ENCODE results near the gene ROS1. TPM values are rescaled to one million over a fixed set of nuclear protein-coding genes. Genes with fewer than 3 reads are reported as not detected.

Gene ROS1
- total and polyA plus RNA-seq, 2 donors (not counting 3 experiments of a cell fraction or from before 2014, with no cell fraction given) = not detected

DNA sequence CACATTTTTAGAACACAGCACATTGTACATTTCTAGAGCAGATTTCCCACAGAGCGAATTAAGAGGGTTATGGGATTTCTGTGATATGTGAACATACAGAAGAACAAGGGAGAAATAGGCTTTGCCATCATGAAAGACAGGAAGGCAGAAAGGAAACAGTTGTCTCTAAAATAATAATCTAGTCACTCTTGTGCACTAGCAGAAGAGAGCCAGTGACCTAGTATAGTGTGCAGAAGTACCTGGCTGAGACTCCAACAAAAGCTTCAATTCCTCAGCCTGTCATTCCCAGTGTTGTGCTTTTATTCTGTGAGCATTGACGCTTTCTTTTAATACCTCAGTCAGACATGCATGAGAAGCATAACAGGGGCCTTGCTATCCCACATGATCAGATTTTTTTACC is 39.0 kb upstream of the ROS1 start:
- Histone ChIP-seq H3K27ac (ENCODE audit: insufficient read depth, low read depth, low read length) (peak overlapping the region; percentile 81), H3K4me1 (ENCODE audit: control insufficient read depth, extremely low read depth, insufficient read depth, low read length) (peaks cover 25% of the 10 kb centered on the region), H3K4me3 (replicated peaks in 1 of 3; ENCODE audit: insufficient read depth in 1 of 3, low read depth in 1 of 3, low read length in 3 of 3) (no peak overlapping the region), H2AFZ (ENCODE audit: low read depth, low read length) (peak overlapping the region; percentile 6), H3K9ac (replicated peaks; ENCODE audit: extremely low read depth, insufficient read depth, low read length) (peak overlapping the region; percentile 55), H3K79me2 (ENCODE audit: control insufficient read depth, insufficient read depth, low read length) (no peaks in the 10 kb centered on the region), H3K9me1 (replicated peaks; ENCODE audit: control insufficient read depth, extremely low read depth, insufficient read depth, low read length) (no peaks in the 10 kb centered on the region), H4K20me1 (replicated peaks; ENCODE audit: control insufficient read depth, extremely low read depth, insufficient read depth, low read length) (no peaks in the 10 kb centered on the region), H3K9me3 (replicated peaks; ENCODE audit: control insufficient read depth, insufficient read depth, low read length) (no peaks in the 10 kb centered on the region), H3K4me2 (ENCODE audit: insufficient read depth, low read length) (peak overlapping the region; percentile 47), H3K36me3 (ENCODE audit: control insufficient read depth in 2 of 2, extremely low read depth in 1 of 2, insufficient read depth in 2 of 2, low read length in 2 of 2) (no peaks in the 10 kb centered on the region), H3K27me3 (ENCODE audit: control insufficient read depth in 2 of 2, insufficient read depth in 2 of 2, low read length in 2 of 2) (no peaks in the 10 kb centered on the region)
- intact Hi-C loops (cut with micrococcal nuclease) = loop anchor here (1.0 kb wide), 4 partner anchors 18 to 138 kb away; partner anchors contain the start of genes DCBLD1 and GOPC
- ChIA-PET CTCF (interaction anchor here (0.7 to 2.8 kb wide), 9 partner anchors 10 to 110 kb away, joined by 3 to 30 read pairs (median 3); partner anchors contain the start of gene DCBLD1), POLR2A (interaction anchor here (1.1 kb wide), 1 partner anchor 18 kb away, joined by 3 read pairs; the partner anchor contains the start of gene DCBLD1)
- FAIRE-seq (no peak), DNase-seq (ENCODE audit: low read depth, low spot score) (no peak)
- BruUV-seq (replicated peaks) = no TSS peak
- dilution Hi-C loops (cut with MboI; ENCODE audit: extremely low pct_ligation_motif_present, low sequenced_read_pairs) = no loop called here
- no peak for TF ChIP-seq EZH2 (IDR thresholded peaks at IDR 0.05; ENCODE audit: borderline replicate concordance, low read depth, low read length, severe bottlenecking)
- no peak for TF ChIP-seq POLR2A (IDR thresholded peaks at IDR 0.05; ENCODE audit: low read depth, low read length)
- no peak for TF ChIP-seq GATA2 (IDR thresholded peaks at IDR 0.05; ENCODE audit: insufficient read depth, insufficient read length, low read depth, low read length)
- TF ChIP-seq MAX (IDR thresholded peaks at IDR 0.05; ENCODE audit: insufficient read depth, insufficient read length) = no peak
- TF ChIP-seq, protein P1, sequence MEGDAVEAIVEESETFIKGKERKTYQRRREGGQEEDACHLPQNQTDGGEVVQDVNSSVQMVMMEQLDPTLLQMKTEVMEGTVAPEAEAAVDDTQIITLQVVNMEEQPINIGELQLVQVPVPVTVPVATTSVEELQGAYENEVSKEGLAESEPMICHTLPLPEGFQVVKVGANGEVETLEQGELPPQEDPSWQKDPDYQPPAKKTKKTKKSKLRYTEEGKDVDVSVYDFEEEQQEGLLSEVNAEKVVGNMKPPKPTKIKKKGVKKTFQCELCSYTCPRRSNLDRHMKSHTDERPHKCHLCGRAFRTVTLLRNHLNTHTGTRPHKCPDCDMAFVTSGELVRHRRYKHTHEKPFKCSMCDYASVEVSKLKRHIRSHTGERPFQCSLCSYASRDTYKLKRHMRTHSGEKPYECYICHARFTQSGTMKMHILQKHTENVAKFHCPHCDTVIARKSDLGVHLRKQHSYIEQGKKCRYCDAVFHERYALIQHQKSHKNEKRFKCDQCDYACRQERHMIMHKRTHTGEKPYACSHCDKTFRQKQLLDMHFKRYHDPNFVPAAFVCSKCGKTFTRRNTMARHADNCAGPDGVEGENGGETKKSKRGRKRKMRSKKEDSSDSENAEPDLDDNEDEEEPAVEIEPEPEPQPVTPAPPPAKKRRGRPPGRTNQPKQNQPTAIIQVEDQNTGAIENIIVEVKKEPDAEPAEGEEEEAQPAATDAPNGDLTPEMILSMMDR (IDR thresholded peaks at IDR 0.05; ENCODE audit: extremely low read depth in 1 of 2, insufficient read depth in 1 of 2, low read depth in 1 of 2, low read length in 2 of 2) = no peak
- no peak for TF ChIP-seq POLR2AphosphoS5 (IDR thresholded peaks at IDR 0.05; ENCODE audit: insufficient read depth, low read depth, low read length)
- no peak for TF ChIP-seq JUN (IDR thresholded peaks at IDR 0.05; ENCODE audit: borderline replicate concordance, insufficient read depth, insufficient read length, low read depth)
- no peak for TF ChIP-seq MYC (IDR thresholded peaks at IDR 0.05; ENCODE audit: low read depth, low read length)
- no peak for TF ChIP-seq FOS (IDR thresholded peaks at IDR 0.05; ENCODE audit: borderline replicate concordance, insufficient read depth, low read length)
